ENCODE measurements around the gene NDUFA11. TPM values are rescaled to one million over a fixed set of nuclear protein-coding genes. Genes with fewer than 3 reads are reported as not detected.

Gene NDUFA11
- total and polyA plus RNA-seq, 7 donors = 242 to 450 (median 395) TPM

GRCh38 chr19:5908773-5909442 is 5.3 kb upstream of the NDUFA11 start:
- no peaks in the 10 kb centered on the region for H3K9me3 ChIP-seq
- peaks cover 0 to 17% (median 8%) of the 10 kb centered on the region in 4 donors for H3K36me3 ChIP-seq
- H3K4me3 ChIP-seq = no peak overlapping the region
- intact Hi-C loops (cut with DNase I) = loop anchor here (5.0 kb wide), 1 partner anchor 33 kb away; no protein-coding TSS in a partner anchor
- no peaks in the 10 kb centered on the region for H3K27me3 ChIP-seq
- TF ChIP-seq CTCF (IDR thresholded peaks at IDR 0.05) (no peak), POLR2A (IDR thresholded peaks at IDR 0.05) (no peak), EP300 (IDR thresholded peaks at IDR 0.05) (no peak), POLR2AphosphoS5 (IDR thresholded peaks at IDR 0.05) (no peak)
- 87 to 90% methylated on average over 14 of the region's 14 CpGs for WGBS, 2 donors
- no peak overlapping the region for H3K27ac ChIP-seq
- DNase-seq = no peak
- peaks cover 0 to 22% (median 17%) of the 10 kb centered on the region in 4 donors for H3K4me1 ChIP-seq

GRCh38 chr19:5907241-5907640 is 3.7 kb upstream of the NDUFA11 start:
- peaks cover 0 to 17% (median 8%) of the 10 kb centered on the region in 4 donors for H3K36me3 ChIP-seq
- peaks cover 0 to 28% (median 24%) of the 10 kb centered on the region in 4 donors for H3K4me1 ChIP-seq
- TF ChIP-seq POLR2AphosphoS5 (IDR thresholded peaks at IDR 0.05) (no peak), POLR2A (IDR thresholded peaks at IDR 0.05) (no peak), EP300 (IDR thresholded peaks at IDR 0.05) (no peak), CTCF (IDR thresholded peaks at IDR 0.05) (no peak)
- no peak overlapping the region for H3K27ac ChIP-seq
- intact Hi-C loops (cut with DNase I) = loop anchor here (5.0 kb wide), 1 partner anchor 35 kb away; no protein-coding TSS in a partner anchor
- WGBS, 2 donors = 69 to 89% methylated on average over 5 of the region's 5 CpGs
- no peaks in the 10 kb centered on the region for H3K9me3 ChIP-seq
- H3K4me3 ChIP-seq = no peak overlapping the region
- DNase-seq = no peak
- no peaks in the 10 kb centered on the region for H3K27me3 ChIP-seq

- peaks cover 0 to 28% (median 8%) of the 10 kb centered on the region in 4 donors for H3K36me3 ChIP-seq
- intact Hi-C loops (cut with DNase I) = loop anchor here (5.0 kb wide), 1 partner anchor 37 kb away; no protein-coding TSS in a partner anchor
- 39 to 48% methylated on average over 31 of the region's 31 CpGs for WGBS, 2 donors
- peak overlapping the region; percentile 84 to 94 (median 92) for H3K27ac ChIP-seq
- H3K4me1 ChIP-seq = peaks cover 0 to 34% (median 30%) of the 10 kb centered on the region in 4 donors
- H3K4me3 ChIP-seq = peak overlapping the region; percentile 52 to 91 (median 88)
- TF ChIP-seq POLR2A (IDR thresholded peaks at IDR 0.05) (no peak), CTCF (IDR thresholded peaks at IDR 0.05) (no peak), EP300 (IDR thresholded peaks at IDR 0.05) (no peak), POLR2AphosphoS5 (IDR thresholded peaks at IDR 0.05) (no peak)
- no peaks in the 10 kb centered on the region for H3K9me3 ChIP-seq
- no peak for DNase-seq
- no peaks in the 10 kb centered on the region for H3K27me3 ChIP-seq
Measured at GRCh38 chr19:5905114-5905778, 1.7 kb upstream of the NDUFA11 start.

GRCh38 chr19:5904352-5905113 is 943 bp upstream of the NDUFA11 start, which contains the start of gene VMAC:
VMAC (plus strand) TSS chr19:5904872; CDS start chr19:5904891, 19 bp downstream.
- TF ChIP-seq POLR2AphosphoS5 (IDR thresholded peaks at IDR 0.05) = peak; percentile 12 to 74 (median 49)
- TF ChIP-seq CTCF (IDR thresholded peaks at IDR 0.05) = no peak
- DNase-seq = peak; percentile 100
- Histone ChIP-seq H3K27me3 (no peaks in the 10 kb centered on the region), H3K4me3 (peak within 1 kb of the TSS; percentile 81 to 91 (median 90)), H3K4me1 (peaks cover 0 to 34% (median 30%) of the 10 kb centered on the region in 4 donors), H3K36me3 (peaks cover 0 to 25% (median 6%) of the 10 kb centered on the region in 4 donors), H3K27ac (peak within 1 kb of the TSS; percentile 84 to 94 (median 92)), H3K9me3 (no peaks in the 10 kb centered on the region)
- intact Hi-C loops (cut with DNase I) = loop anchor here (5.0 kb wide), 2 partner anchors 38 to 212 kb away; partner anchors contain the start of gene RPL36
- 0% methylated on average over 61 of the region's 61 CpGs for WGBS, 2 donors

All from sigmoid colon (tissue), 7 donors.